Measurements from ENCODE around the gene RELN. TPM values are rescaled to one million over a fixed set of nuclear protein-coding genes. Genes with fewer than 3 reads are reported as not detected.

Gene RELN
- total and polyA plus RNA-seq, 2 of the 13 experiments (the other 11 are each of a cell fraction or from before 2014, with no cell fraction given), result 315 to 332 TPM

- TF ChIP-seq HNF1B (CRISPR knock-in tag; IDR thresholded peaks at IDR 0.05) (no peak), ZNF619 (CRISPR knock-in tag; IDR thresholded peaks at IDR 0.05) (no peak), HHEX (CRISPR knock-in tag; IDR thresholded peaks at IDR 0.05) (peak; percentile 85), ZNF276 (CRISPR knock-in tag; IDR thresholded peaks at IDR 0.05; ENCODE audit: low read depth) (no peak), ZNF563 (CRISPR knock-in tag; IDR thresholded peaks at IDR 0.05) (no peak), ARID5B (CRISPR knock-in tag; IDR thresholded peaks at IDR 0.05) (peak; percentile 89), MLXIP (CRISPR knock-in tag; IDR thresholded peaks at IDR 0.05; ENCODE audit: borderline replicate concordance) (no peak), SOX13 (IDR thresholded peaks at IDR 0.05) (no peak), SOX13 (CRISPR knock-in tag; conservative IDR thresholded peaks at IDR 0.05 in 1 of 2, IDR thresholded peaks at IDR 0.05 in 1 of 2) (peak in 1 of 2 experiments; percentile 37; a peak in 1 of 4 replicates), ISL2 (CRISPR knock-in tag; IDR thresholded peaks at IDR 0.05) (0 out of 2 replicates have a peak, but pooled peaks have one; percentile 31), SNAPC2 (CRISPR knock-in tag; IDR thresholded peaks at IDR 0.05) (peak; percentile 86; the same call in 1 of the 2 replicates), HOXA7 (CRISPR knock-in tag; IDR thresholded peaks at IDR 0.05) (no peak), ZNF251 (CRISPR knock-in tag; IDR thresholded peaks at IDR 0.05) (no peak), NCOA2 (CRISPR knock-in tag; IDR thresholded peaks at IDR 0.05) (0 out of 2 replicates have a peak, but pooled peaks have one; percentile 54), SOX6 (IDR thresholded peaks at IDR 0.05) (no peak), SOX6 (CRISPR knock-in tag; IDR thresholded peaks at IDR 0.05) (peak; percentile 18; the same call in 1 of the 2 replicates), IRX3 (CRISPR knock-in tag; IDR thresholded peaks at IDR 0.05; ENCODE audit: borderline replicate concordance, low read depth) (no peak), SAP130 (CRISPR knock-in tag; IDR thresholded peaks at IDR 0.05; ENCODE audit: low read depth) (peak; percentile 67), ZNF761 (CRISPR knock-in tag; conservative IDR thresholded peaks at IDR 0.05) (no peak), PREB (CRISPR knock-in tag; IDR thresholded peaks at IDR 0.05) (no peak)
Observed at GRCh38 chr7:103866919-103867318, 122.5 kb downstream of the RELN start (continued).
